DND-41 (cell line): ENCODE data around the gene GTF2H4.

Experiments
- ATAC-seq: fragments of 200-7000 bp; cut with Tn5 transposase; 3 replicates; pipeline ENCODE4 v1.9.1; 2021; ENCODE audit warnings: low read depth; ENCODE audit not compliant: insufficient read depth
- DNase-seq: peaks from one replicate; pipeline ENCODE4 v3.0.0-alpha.2; 2020
- H2AFZ ChIP-seq: 2 replicates; pipeline ENCODE4 v1.6.0; 2012; ENCODE audit warnings: low read depth, low read length
- H3K27ac ChIP-seq: 2 replicates; pipeline ENCODE4 v1.5.1; 2012; ENCODE audit warnings: low read length, inconsistent platforms
- H3K27me3 ChIP-seq: fragments of 200-600 bp; sonication (generic); 2 replicates; pipeline ENCODE4 v1.6.0; 2012; ENCODE audit warnings: low read length, mild to moderate bottlenecking, inconsistent platforms; ENCODE audit not compliant: insufficient read depth, poor library complexity
- H3K36me3 ChIP-seq: 2 replicates; pipeline ENCODE4 v1.5.1; 2012; ENCODE audit warnings: low read length, inconsistent platforms; ENCODE audit not compliant: insufficient read depth
- H3K4me1 ChIP-seq: 2 replicates; pipeline ENCODE4 v1.5.1; 2012; ENCODE audit warnings: mild to moderate bottlenecking, low read length; ENCODE audit not compliant: insufficient read depth
- H3K4me2 ChIP-seq: 2 replicates; pipeline ENCODE4 v1.6.0; 2012; ENCODE audit warnings: mild to moderate bottlenecking, moderate library complexity, low read length, inconsistent platforms; ENCODE audit not compliant: insufficient read depth
- H3K4me3 ChIP-seq, 2 experiments: fragments of 200-600 bp in 1 of 2; shearing (Covaris generic) in 1 of 2; 2 replicates each; pipeline ENCODE4 v1.5.1; 2012 to 2016; ENCODE audit warnings: inconsistent platforms in 2 of 2, low read length in 2 of 2, mild to moderate bottlenecking in 2 of 2, low read depth in 1 of 2, moderate library complexity in 1 of 2
- H3K79me2 ChIP-seq: 2 replicates; pipeline ENCODE4 v1.6.0; 2012; ENCODE audit warnings: low read length, inconsistent platforms; ENCODE audit not compliant: insufficient read depth
- H3K9ac ChIP-seq: 2 replicates; pipeline ENCODE4 v1.6.0; 2012; ENCODE audit warnings: low read depth, mild to moderate bottlenecking, inconsistent platforms, low read length, moderate library complexity
- H3K9me3 ChIP-seq: 2 replicates; pipeline ENCODE4 v1.5.1; 2012; ENCODE audit warnings: low read length, moderate library complexity, mild to moderate bottlenecking, inconsistent platforms; ENCODE audit not compliant: insufficient read depth, severe bottlenecking
- H4K20me1 ChIP-seq: 2 replicates; pipeline ENCODE4 v1.6.0; 2012; ENCODE audit warnings: low read length; ENCODE audit not compliant: insufficient read depth
- EZH2 ChIP-seq: IDR thresholded peaks from 3 replicates; pipeline ENCODE4 v1.6.1; 2012; ENCODE audit warnings: borderline replicate concordance, low read depth, mild to moderate bottlenecking, moderate library complexity, low read length, inconsistent platforms; ENCODE audit not compliant: severe bottlenecking
- TF ChIP-seq, protein P1 (sequence below): IDR thresholded peaks from 2 replicates; pipeline ENCODE4 v1.5.1; 2012; ENCODE audit warnings: borderline replicate concordance, low read length, moderate library complexity, mild to moderate bottlenecking; ENCODE audit not compliant: poor library complexity, severe bottlenecking; ENCODE audit errors: extremely low read depth

The GTF2H4 gene

DNA sequence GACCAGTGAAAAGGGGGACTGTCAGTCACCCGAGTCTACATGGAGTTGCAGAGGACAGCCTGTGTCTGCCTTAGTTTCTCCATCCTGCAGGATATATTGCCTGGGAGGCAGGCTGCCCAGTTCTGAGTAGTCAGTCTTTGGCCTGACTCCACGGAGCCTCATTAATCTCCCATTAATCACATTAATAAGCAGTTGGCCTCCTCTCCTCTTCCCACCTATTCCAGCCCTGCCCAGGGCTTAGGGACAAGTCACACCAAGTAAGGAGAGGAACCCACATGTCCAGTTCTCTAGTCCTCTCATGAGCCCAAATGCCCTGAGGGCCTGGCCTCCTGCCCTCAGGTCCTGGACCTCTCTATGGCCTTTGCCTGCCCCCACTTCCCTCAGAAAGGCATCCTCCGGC lies 31.5 kb downstream of the GTF2H4 start:
- peaks cover 3% of the 10 kb centered on the region for H3K9me3 ChIP-seq
- H3K4me3 ChIP-seq: no peak overlapping the region
- ATAC-seq (no peak), DNase-seq (no peak)
- H3K79me2 ChIP-seq: no peaks in the 10 kb centered on the region
- TF ChIP-seq, protein P1, sequence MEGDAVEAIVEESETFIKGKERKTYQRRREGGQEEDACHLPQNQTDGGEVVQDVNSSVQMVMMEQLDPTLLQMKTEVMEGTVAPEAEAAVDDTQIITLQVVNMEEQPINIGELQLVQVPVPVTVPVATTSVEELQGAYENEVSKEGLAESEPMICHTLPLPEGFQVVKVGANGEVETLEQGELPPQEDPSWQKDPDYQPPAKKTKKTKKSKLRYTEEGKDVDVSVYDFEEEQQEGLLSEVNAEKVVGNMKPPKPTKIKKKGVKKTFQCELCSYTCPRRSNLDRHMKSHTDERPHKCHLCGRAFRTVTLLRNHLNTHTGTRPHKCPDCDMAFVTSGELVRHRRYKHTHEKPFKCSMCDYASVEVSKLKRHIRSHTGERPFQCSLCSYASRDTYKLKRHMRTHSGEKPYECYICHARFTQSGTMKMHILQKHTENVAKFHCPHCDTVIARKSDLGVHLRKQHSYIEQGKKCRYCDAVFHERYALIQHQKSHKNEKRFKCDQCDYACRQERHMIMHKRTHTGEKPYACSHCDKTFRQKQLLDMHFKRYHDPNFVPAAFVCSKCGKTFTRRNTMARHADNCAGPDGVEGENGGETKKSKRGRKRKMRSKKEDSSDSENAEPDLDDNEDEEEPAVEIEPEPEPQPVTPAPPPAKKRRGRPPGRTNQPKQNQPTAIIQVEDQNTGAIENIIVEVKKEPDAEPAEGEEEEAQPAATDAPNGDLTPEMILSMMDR: no peak
- no peak for TF ChIP-seq EZH2
- H3K9ac ChIP-seq: no peak overlapping the region
- no peaks in the 10 kb centered on the region for H3K36me3 ChIP-seq
- H3K4me2 ChIP-seq: no peak overlapping the region
- no peaks in the 10 kb centered on the region for H3K4me1 ChIP-seq
- peaks cover 10% of the 10 kb centered on the region for H3K27me3 ChIP-seq
- H4K20me1 ChIP-seq: no peaks in the 10 kb centered on the region
- H2AFZ ChIP-seq: no peak overlapping the region
- no peak overlapping the region for H3K27ac ChIP-seq

DNA sequence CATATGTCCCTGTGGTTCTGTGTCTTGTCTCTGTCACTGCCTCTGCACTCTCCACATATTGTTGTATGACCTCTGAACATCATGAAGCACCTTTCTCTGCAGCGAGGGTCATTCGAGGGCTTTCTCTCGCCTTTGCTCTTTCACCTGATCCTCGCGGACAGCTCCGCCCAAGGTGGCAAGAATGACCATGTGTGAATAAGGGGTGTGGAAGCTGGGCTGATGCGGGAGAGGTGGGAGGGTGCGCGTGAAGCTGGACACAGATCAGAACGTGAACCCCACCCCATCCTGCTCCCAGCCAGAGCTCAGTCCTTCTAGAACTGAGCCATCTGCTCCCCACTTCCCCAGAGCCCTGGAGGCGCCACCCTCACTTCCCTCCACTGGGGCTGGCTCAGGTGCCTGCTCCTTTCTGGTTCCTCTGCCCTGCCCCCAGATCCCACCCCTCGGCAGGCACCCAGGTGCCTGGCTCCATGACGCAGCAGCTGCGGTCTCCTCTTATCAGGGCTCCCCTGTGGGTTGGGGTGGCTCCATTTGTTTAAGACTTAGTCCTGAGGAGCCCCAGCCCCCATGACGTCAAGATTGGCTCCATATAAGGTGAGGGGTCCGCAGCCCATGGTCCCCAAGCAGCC lies 32.5 kb downstream of the GTF2H4 start, which contains the start of gene MUCL3:
Gene MUCL3 (plus strand): TSS at position 613 of the 626 bp plus-strand sequence. CDS start 27 bp downstream, outside the sequence.
- TF ChIP-seq EZH2: no peak
- TF ChIP-seq, protein P1: no peak
- H3K4me1 ChIP-seq: no peaks in the 10 kb centered on the region
- H3K36me3 ChIP-seq: no peaks in the 10 kb centered on the region
- ATAC-seq: no peak
- no peak within 1 kb of the TSS for H2AFZ ChIP-seq
- H3K9me3 ChIP-seq: peaks cover 3% of the 10 kb centered on the region
- no peak within 1 kb of the TSS for H3K27ac ChIP-seq
- DNase-seq: no peak
- no peaks in the 10 kb centered on the region for H4K20me1 ChIP-seq
- H3K9ac ChIP-seq: no peak within 1 kb of the TSS
- no peak within 1 kb of the TSS for H3K4me3 ChIP-seq
- H3K79me2 ChIP-seq: no peaks in the 10 kb centered on the region
- peaks cover 10% of the 10 kb centered on the region for H3K27me3 ChIP-seq
- H3K4me2 ChIP-seq: no peak within 1 kb of the TSS

DNA sequence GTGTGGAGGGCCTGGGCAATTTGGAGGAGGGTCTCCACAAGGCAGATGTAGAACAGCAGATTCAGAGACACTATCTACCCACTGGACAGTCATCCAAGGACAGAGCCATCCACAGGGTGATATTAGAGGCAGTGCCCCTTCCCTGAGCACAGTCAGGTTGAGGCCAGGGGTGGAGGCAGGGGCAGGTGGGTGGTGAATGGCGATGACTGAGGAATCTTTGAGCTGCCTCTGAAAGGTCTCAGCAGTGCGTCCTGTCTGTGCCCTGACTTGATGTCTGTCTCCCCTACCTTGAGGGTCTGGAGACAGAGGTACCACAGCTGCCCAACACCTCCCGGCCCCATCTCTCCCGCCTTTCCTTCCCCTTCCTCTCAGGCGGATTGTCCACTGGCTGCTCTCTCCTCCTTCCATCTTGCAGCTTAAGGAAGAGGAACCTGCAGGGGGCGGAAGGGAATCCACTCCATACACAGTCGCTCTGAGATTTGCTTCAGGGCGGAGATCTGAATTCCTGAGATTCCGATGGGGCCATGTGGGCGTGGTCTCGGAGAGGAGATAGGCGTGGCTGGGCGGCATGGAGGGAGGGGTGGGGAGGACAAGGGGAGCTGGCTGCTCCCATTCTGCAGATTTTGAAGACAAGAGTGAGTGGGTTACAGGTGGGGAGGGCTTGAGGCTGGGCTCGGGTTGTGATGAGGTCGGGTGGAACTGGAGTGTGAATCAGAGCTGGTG lies 34.5 kb downstream of the GTF2H4 start:
- Histone ChIP-seq H3K9me3 (peaks cover 3% of the 10 kb centered on the region), H3K27me3 (peaks cover 23% of the 10 kb centered on the region), H3K36me3 (no peaks in the 10 kb centered on the region), H3K4me1 (no peaks in the 10 kb centered on the region), H3K27ac (no peak overlapping the region), H2AFZ (no peak overlapping the region), H3K4me2 (no peak overlapping the region), H3K79me2 (no peaks in the 10 kb centered on the region), H3K4me3 (no peak overlapping the region), H3K9ac (no peak overlapping the region), H4K20me1 (no peaks in the 10 kb centered on the region)
- DNase-seq (no peak), ATAC-seq (no peak)
- no peak for TF ChIP-seq EZH2
- TF ChIP-seq, protein P1: no peak
